Stimulated activated naive CD8-positive, alpha-beta T cell treated with anti-CD3 and anti-CD28 coated beads, Interleukin-15, Interleukin-2, amounts not matched to agents 100 U/mL and 50 U/mL, for 24 hours (primary cell): ENCODE measurements around the gene FOXE1.

Source experiments
- ATAC-seq: fragments of 150-1000 bp; cut with Tn5 transposase; one replicate; pipeline ENCODE4 v1.10.0; 2021
- DNase-seq: peaks from one replicate; pipeline ENCODE4 v3.0.0; 2021

Gene FOXE1

GRCh38 chr9:97853056-97853843 lies at the start of gene FOXE1:
Gene FOXE1, plus strand, starts transcription at chr9:97853226. Its CDS starts 689 bp downstream, at chr9:97853915.
- ATAC-seq (no peak), DNase-seq (no peak)

- no peak for ATAC-seq
Measured at GRCh38 chr9:97804059-97804365, 49.0 kb upstream of the FOXE1 start.

GRCh38 chr9:97806721-97807120 lies 46.3 kb upstream of the FOXE1 start:
- ATAC-seq (no peak), DNase-seq (no peak)

More at GRCh38 chr9:97804059-97804365, 49.0 kb upstream of the FOXE1 start:
- DNase-seq = no peak

GRCh38 chr9:97807681-97808080 lies 45.3 kb upstream of the FOXE1 start:
- no peak for DNase-seq
- ATAC-seq = no peak

GRCh38 chr9:97808415-97808814 lies 44.6 kb upstream of the FOXE1 start:
- no peak for DNase-seq
- no peak for ATAC-seq

- no peak for ATAC-seq
- DNase-seq = no peak
Measured at GRCh38 chr9:97808972-97809371, 44.1 kb upstream of the FOXE1 start.

GRCh38 chr9:97809666-97810344 lies 43.2 kb upstream of the FOXE1 start:
- ATAC-seq (peak; percentile 36), DNase-seq (no peak)

GRCh38 chr9:97811533-97812246 lies 41.3 kb upstream of the FOXE1 start:
- ATAC-seq = peak; percentile 32
- no peak for DNase-seq

- no peak for ATAC-seq
- no peak for DNase-seq
Measured at GRCh38 chr9:97812247-97812543, 40.8 kb upstream of the FOXE1 start.

- ATAC-seq (no peak), DNase-seq (no peak)
Measured at GRCh38 chr9:97813072-97813471, 40.0 kb upstream of the FOXE1 start.

GRCh38 chr9:97819735-97820134 lies 33.3 kb upstream of the FOXE1 start:
- ATAC-seq = no peak
- no peak for DNase-seq

- DNase-seq = no peak
- no peak for ATAC-seq
Measured at GRCh38 chr9:97820373-97820772, 32.7 kb upstream of the FOXE1 start.

GRCh38 chr9:97830884-97831829 lies 21.9 kb upstream of the FOXE1 start:
- ATAC-seq (no peak), DNase-seq (no peak)

GRCh38 chr9:97831843-97832636 lies 21.0 kb upstream of the FOXE1 start:
- DNase-seq = no peak
- ATAC-seq = no peak

GRCh38 chr9:97840521-97840920 lies 12.5 kb upstream of the FOXE1 start:
- ATAC-seq (no peak), DNase-seq (no peak)

- ATAC-seq = no peak
- no peak for DNase-seq
Measured at GRCh38 chr9:97842960-97843359, 10.1 kb upstream of the FOXE1 start.

- ATAC-seq (no peak), DNase-seq (no peak)
Measured at GRCh38 chr9:97845130-97845529, 7.9 kb upstream of the FOXE1 start.

GRCh38 chr9:97845763-97846162 lies 7.3 kb upstream of the FOXE1 start:
- DNase-seq (no peak), ATAC-seq (no peak)

GRCh38 chr9:97846347-97846746 lies 6.7 kb upstream of the FOXE1 start:
- no peak for ATAC-seq

GRCh38 chr9:97847474-97848214 lies 5.4 kb upstream of the FOXE1 start:
- ATAC-seq (no peak), DNase-seq (no peak)

More at GRCh38 chr9:97846347-97846746, 6.7 kb upstream of the FOXE1 start:
- no peak for DNase-seq

GRCh38 chr9:97848215-97848479 lies 4.9 kb upstream of the FOXE1 start:
- DNase-seq = no peak
- no peak for ATAC-seq
